ENCODE data around the gene CNIH3.

Gene CNIH3

GRCh38 chr1:224616756-224617409, 766 bp downstream of the CNIH3 start:
- no peak for DNase-seq (ENCODE audit: low spot score)

DNA sequence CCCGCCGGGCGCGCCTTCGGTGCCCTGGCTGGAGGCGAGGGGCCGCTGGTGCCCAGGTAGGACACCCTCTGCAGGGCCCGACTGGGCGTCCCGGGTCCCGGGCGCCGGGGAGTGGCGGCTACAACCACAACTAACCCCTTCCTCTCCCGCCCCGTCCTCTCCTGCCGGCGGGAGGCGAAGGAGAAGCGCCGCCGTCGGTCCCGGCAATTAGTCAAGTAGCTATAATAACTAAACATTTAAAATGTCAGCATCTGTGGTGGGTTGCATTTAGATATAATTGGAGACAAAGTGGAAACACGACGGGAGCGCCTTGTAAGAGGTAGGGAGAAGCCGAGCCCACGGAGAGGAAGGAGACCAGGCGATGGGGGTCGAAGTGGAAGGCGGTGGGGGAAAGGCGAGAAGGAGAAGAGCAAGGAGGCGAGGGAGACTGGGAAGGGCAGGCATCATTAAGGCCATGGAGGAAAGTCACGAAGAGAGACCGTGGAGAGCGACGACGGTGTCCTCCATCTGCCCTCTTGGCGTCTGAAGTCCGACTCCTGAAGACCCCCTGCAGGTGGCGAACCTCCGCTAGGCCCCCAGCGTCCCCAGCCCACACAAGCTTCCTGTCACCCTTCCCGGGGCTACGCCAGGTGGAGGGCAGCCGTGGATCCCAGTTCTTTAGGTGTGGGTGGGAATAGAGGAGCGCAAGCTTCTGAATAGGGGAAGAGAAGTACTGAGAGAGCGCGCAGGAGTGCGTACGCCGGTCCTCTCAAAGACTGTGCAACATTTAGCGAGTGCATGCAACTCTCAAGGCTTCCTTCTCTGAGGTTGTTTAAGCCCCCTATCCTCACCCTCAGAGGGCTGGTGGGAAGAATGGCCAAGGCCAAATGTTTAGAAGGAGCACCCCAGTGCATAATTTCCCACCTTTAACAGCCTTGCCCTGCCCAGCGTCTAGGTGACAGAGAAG, 1.6 kb downstream of the CNIH3 start:
- no peak for DNase-seq (ENCODE audit: low spot score)

DNA sequence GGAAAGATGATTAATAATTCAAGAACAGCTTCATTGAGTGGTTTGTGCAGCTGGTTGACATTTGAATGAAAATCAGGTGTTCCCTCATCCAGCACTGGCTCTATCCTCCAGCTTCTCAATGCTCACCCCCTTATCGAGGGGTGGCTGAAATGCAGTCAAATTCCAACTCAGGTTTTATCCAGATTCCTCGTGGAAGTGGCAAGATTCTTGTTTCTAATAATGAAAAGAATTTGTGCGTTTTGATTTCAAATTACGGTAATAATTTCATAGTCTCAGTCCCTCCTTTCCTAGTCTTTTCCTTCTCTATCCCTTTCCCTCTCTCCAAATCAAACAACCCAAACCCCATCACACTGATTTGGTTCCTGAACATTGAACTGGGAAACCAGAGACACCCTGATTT, 3.1 kb downstream of the CNIH3 start:
- DNase-seq (ENCODE audit: low spot score), result no peak

DNA sequence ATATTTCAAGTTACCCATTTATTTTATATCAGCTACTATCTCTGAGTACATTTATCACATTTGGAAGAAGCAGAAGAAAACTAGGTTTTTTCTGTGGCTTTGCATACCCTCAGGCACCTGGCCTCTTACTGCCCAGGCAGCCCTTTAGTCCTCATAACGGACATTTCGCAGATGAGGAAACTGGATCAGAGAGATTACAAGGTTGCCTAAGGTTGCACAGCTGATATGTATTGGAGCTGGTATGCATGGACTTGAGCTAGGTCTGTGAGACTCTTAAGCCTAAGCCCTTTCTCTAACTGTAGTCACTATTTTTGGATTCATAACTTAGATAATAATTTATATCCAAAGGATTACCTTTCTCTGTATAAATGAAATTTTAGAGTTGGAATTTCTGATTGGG, 4.0 kb downstream of the CNIH3 start:
- DNase-seq (ENCODE audit: low spot score), result no peak

DNA sequence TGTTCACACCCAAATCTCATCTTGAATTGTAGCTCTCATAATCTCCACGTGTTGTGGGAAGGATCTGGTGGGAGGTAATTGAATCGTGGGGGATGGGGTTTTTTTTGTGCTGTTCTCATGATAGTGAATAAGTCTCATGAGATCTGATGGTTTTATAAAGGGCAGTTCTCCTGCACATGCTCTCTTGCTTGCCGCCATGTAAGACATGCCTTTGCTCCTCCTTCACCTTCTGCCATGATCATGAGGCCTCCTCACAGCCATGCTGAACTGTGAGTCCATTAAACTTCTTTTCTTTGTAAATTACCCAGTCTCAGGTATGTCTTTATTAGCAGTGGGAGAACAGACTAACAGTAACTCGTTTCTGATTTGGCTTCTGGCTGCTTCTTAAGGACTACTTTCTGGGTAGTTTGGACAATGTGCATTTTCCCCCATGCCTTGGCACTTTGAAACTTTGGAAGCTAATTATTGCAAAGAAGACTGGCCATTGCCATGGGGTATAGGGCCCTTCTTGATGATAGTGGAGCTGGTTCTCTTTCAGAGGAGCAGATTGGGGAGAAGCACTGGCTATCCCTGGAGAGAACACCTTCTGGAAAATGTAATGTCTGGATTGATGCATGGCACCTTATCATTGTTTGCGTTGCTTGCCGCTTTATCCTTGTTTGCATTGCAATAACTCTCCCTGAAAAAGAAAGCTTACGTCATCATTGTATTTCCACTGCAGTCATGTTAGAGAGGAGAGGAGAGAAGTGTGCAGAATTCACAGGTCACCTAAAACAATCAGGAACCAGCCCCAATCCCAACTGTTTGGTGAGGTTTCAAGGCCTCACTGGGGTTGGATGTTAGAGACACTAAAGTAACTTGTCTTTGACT, 5.9 kb downstream of the CNIH3 start:
- no peak for DNase-seq (ENCODE audit: low spot score)

- no peak for DNase-seq (ENCODE audit: low spot score)
Observed at GRCh38 chr1:224622831-224623230, 6.7 kb downstream of the CNIH3 start.

GRCh38 chr1:224623310-224623714, 7.2 kb downstream of the CNIH3 start:
- DNase-seq (ENCODE audit: low spot score), result peak; percentile 82

DNA sequence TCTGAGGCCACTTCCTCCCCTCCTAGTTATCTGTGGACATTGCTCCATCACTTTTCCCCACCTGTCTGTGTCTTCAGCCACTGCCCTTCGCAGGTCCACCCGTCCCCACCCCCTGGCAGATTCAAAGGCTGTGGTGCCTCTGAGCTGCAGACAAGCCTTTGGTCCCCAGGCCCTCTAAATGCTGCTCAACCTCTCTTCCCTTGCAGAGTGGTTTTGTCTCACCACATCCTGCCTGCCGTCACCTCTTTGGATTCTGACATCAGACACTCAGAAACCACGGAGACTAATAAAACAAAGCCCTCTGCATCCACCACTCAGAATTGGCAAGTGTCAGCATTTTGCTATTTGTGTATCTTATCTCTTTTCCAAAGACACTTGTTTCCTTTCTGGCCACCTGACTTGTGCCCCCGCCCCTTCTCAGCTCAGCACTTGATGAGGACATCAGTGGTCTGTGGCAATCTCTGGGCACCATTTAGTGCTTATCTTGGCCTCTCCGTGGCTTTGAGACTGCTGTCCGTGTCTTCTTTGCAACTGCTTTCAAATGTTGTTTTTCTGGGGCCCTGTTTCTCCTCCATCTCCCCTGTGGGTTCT, 7.7 kb downstream of the CNIH3 start:
- DNase-seq (ENCODE audit: low spot score), result peak; percentile 87

DNA sequence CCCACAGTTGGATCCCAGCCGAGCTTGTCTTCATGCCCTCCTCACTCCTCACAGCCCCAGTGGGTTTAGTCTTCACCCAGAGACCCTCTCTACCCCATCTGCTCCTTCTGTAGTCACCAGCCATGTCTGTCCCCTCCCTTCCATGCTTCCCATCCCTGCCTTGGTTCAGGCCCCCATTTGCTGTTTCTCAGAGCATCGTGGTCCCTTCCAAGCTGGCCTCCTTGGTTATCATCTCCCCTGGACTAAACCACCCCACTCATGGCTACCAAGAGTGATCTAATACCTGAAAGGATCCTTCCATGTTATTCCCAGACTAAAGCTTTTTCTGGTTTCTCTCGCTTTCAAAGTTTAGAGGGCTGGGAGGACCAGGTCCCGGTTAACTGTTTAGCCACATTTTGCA, 8.3 kb downstream of the CNIH3 start:
- no peak for DNase-seq (ENCODE audit: low spot score)

DNA sequence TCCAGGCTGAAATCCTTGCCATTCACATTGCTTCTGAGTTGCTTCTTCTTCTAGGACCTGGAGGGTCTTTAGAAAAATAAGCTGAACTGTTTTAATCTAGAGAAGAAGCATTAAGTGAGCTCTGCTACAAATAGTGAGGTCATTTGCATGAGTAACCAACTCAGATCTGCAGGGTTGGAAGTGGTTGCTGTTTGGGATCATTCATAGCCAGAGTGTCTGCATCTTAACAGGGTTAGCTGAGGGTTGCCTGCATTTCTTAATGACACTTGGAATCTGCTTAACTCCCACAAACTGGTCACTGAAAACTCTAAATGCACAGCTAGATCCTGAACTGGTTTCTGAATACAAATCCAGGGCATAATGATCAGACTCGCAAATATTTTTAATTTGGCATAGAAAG, 9.9 kb downstream of the CNIH3 start:
- no peak for DNase-seq (ENCODE audit: low spot score)

GRCh38 chr1:224629965-224630364, 13.8 kb downstream of the CNIH3 start:
- no peak for DNase-seq (ENCODE audit: low spot score)

DNA sequence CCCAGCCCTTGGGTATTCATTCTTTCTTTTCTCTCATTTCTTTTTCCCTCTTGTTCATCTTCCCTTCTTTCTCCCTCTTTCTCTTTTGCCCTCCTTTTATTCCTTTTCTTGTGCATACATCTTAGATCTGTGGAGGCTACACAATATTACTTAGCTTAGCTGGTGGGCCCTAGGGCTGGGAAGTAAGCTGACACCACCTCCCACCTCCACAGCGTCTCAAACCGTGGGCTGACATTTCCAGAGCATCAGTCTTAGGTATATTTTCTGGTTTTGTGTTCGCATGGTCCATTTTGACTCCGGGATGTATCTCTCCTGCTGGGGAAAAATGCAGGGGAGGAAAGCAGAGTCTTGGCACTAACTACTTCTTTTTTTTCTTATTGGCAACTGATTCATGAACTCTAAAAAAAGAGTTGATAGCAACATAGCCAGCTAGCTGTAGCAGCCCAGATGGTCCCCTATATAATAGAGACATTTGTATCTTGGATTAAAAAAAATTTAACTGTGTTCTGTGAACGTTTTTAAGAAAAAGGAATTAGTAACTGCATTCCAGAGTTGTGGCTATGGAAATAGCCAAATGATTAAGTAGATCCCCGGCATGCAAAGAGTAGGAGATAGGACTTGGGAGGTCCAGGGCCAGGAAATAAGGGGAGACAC, 15.5 kb downstream of the CNIH3 start:
- no peak for DNase-seq (ENCODE audit: low spot score)

GRCh38 chr1:224632381-224632871, 16.3 kb downstream of the CNIH3 start:
- no peak for DNase-seq (ENCODE audit: low spot score)

- no peak for DNase-seq (ENCODE audit: low spot score)
Observed at GRCh38 chr1:224632921-224633321, 16.8 kb downstream of the CNIH3 start.

GRCh38 chr1:224635356-224635755, 19.2 kb downstream of the CNIH3 start:
- DNase-seq (ENCODE audit: low spot score), result no peak

- no peak for DNase-seq (ENCODE audit: low spot score)
Observed at GRCh38 chr1:224637515-224637914, 21.4 kb downstream of the CNIH3 start.

- no peak for DNase-seq (ENCODE audit: low spot score)
Observed at GRCh38 chr1:224637936-224638335, 21.8 kb downstream of the CNIH3 start.

- no peak for DNase-seq (ENCODE audit: low spot score)
Observed at GRCh38 chr1:224639426-224639975, 23.4 kb downstream of the CNIH3 start.

DNA sequence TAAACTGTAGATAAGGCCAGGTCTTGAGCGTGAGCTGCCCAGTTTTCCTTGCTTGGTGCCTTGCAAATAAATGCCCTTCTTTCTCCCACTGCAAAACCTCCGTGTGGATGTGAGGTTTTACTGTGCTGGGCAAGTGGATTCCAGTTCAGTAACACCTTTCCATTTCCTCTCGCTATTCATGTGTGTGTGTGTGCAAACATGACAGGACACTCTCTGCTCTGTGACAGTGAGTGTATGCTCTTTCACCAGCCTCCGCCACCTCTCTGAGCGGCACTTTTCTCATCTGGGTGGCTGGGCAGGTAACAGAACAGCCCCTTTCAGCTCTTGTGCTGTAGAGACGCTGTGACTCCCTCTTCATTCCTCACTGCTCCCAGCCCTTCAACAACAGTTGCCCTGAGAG, 23.9 kb downstream of the CNIH3 start:
- no peak for DNase-seq (ENCODE audit: low spot score)

DNA sequence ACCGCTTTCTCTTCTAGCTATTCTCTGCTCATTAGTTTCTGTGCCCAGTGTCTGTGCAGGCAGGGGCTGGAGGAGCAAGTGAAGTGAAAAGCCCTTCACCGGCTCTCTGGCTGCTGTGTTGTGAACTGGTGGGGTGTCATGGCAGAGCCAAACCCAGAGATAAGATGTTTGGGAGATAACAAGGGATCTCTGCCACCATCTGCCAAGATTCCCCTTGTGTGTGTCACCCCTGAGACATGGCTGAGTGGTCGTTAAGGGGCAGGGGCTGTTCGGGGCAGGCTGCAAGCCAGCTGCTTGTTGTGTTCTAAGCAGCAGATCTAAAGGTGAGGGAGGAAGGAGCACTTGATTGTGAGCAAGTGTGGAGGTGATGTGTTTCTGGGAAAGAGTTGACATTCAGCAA, 24.5 kb downstream of the CNIH3 start:
- DNase-seq (ENCODE audit: low spot score), result no peak

- no peak for DNase-seq (ENCODE audit: low spot score)
Observed at GRCh38 chr1:224641030-224641429, 24.9 kb downstream of the CNIH3 start.
